Gastroesophageal sphincter (tissue), 3 donors: Measurements from ENCODE around the gene CLIP2.

ENCODE experiments used
- EP300 ChIP-seq: sonication (generic); formaldehyde crosslinking; IDR thresholded peaks from one replicate; pipeline ENCODE4 v1.6.1; 2017; ENCODE audit warnings: antibody characterized with exemption, mild to moderate bottlenecking
- TF ChIP-seq, protein P1 (sequence below), 4 experiments: fragments of 200-600 bp in 2 of 4; fragments of 450-650 bp in 2 of 4; sonication (generic) in 1 of 4; IDR thresholded peaks; one replicate each; pipeline ENCODE4 v1.5.1; 2017 to 2019; ENCODE audit warnings: antibody characterized with exemption in 4 of 4, mild to moderate bottlenecking in 2 of 4, moderate library complexity in 2 of 4

DNA sequence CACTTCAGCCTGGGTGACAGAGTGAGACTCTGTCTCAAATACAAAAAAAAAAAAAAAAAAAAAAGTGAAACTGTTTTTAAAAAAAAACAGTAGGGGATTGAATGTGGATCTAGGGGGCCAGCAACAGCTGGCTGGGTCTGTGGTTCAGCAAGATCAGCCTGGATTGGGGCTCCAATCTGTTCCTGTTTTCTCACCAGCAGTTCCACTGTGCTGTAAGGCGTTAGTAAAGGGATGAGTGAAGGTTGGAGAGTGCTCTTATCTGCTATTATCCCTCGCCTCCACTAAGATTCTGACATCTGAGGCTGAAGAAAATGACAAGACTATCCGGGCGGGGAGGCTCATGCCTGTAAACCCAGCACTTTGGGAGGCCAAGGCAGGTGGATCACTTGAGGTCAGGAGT lies 122.8 kb downstream of the CLIP2 start:
- TF ChIP-seq, protein P1, sequence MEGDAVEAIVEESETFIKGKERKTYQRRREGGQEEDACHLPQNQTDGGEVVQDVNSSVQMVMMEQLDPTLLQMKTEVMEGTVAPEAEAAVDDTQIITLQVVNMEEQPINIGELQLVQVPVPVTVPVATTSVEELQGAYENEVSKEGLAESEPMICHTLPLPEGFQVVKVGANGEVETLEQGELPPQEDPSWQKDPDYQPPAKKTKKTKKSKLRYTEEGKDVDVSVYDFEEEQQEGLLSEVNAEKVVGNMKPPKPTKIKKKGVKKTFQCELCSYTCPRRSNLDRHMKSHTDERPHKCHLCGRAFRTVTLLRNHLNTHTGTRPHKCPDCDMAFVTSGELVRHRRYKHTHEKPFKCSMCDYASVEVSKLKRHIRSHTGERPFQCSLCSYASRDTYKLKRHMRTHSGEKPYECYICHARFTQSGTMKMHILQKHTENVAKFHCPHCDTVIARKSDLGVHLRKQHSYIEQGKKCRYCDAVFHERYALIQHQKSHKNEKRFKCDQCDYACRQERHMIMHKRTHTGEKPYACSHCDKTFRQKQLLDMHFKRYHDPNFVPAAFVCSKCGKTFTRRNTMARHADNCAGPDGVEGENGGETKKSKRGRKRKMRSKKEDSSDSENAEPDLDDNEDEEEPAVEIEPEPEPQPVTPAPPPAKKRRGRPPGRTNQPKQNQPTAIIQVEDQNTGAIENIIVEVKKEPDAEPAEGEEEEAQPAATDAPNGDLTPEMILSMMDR (IDR thresholded peaks at IDR 0.05) = no peak
- TF ChIP-seq EP300 = no peak
